GM18951 (cell line): ENCODE results near the gene TTC9B.
"Not testable (repeated sequence)": the region's sequence is repeated elsewhere in the genome, so short reads cannot be mapped to it uniquely, and the experiment has no call there.

Source experiments
- POLR2A ChIP-seq: IDR thresholded peaks from 4 replicates; pipeline ENCODE4 v1.6.1; 2011; ENCODE audit warnings: mild to moderate bottlenecking; ENCODE audit not compliant: insufficient read length, insufficient read depth; ENCODE audit errors: extremely low read depth
- in situ Hi-C: fragments of 300-500 bp; cut with MboI; formaldehyde crosslinking; loops from one replicate; pipeline ENCODE4 v1.12.0; 2022; ENCODE audit warnings: low sequenced_read_pairs, mixed read lengths, inconsistent platforms; ENCODE audit not compliant: unreplicated experiment

The TTC9B gene

GRCh38 chr19:40184273-40184672 lies 33.9 kb downstream of the TTC9B start:
- TF ChIP-seq POLR2A, result no peak
- in situ Hi-C loops, result no loop called here

DNA sequence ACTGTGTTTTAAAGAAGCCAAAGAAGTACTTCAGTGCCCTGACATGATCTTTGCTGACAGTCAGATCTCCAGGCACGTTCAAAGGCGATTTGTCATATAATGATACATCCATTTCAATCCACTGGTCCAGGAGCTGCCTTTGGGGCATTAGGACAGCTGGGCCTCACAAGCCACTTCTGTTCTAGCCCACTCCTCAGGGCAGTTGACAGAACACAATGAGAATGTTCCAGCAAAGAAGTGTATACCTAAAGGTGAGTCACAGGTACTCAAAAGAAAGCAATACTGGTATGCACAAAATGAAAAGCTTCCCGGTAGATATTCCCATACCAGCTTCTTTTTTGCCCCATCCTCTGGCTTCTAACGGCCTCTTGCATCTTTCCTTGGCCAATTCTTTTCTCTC lies 39.4 kb downstream of the TTC9B start:
- no peak for TF ChIP-seq POLR2A
- in situ Hi-C loops, result no loop called here

- in situ Hi-C loops, result no loop called here
Measured at GRCh38 chr19:40177286-40178070, 40.7 kb downstream of the TTC9B start.

GRCh38 chr19:40175820-40176219 lies 42.4 kb downstream of the TTC9B start:
- in situ Hi-C loops, result no loop called here
- no peak for TF ChIP-seq POLR2A

More at GRCh38 chr19:40177286-40178070, 40.7 kb downstream of the TTC9B start:
- no peak for TF ChIP-seq POLR2A

GRCh38 chr19:40174092-40174491 lies 44.1 kb downstream of the TTC9B start:
- TF ChIP-seq POLR2A, result no peak
- in situ Hi-C loops, result no loop called here

DNA sequence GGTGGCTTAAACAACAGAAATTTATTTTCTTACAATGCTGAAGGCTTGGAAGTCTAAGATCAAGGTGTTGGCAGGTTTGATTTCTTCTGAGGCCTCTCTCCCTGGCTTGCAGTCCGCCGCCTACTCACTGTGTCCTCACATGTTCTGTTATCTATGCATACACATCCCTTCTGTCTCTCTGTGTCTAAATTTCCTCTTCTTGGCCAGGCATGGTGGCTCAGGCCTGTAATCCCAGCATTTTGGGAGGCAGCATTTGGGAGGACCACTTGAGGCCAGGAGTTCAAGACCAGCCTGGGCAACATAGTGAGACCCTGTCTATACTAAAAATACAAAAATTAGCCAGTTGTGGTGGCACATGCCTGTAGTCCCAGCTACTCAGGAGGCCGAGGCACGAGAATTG lies 46.9 kb downstream of the TTC9B start:
- in situ Hi-C loops, result not testable (repeated sequence)

DNA sequence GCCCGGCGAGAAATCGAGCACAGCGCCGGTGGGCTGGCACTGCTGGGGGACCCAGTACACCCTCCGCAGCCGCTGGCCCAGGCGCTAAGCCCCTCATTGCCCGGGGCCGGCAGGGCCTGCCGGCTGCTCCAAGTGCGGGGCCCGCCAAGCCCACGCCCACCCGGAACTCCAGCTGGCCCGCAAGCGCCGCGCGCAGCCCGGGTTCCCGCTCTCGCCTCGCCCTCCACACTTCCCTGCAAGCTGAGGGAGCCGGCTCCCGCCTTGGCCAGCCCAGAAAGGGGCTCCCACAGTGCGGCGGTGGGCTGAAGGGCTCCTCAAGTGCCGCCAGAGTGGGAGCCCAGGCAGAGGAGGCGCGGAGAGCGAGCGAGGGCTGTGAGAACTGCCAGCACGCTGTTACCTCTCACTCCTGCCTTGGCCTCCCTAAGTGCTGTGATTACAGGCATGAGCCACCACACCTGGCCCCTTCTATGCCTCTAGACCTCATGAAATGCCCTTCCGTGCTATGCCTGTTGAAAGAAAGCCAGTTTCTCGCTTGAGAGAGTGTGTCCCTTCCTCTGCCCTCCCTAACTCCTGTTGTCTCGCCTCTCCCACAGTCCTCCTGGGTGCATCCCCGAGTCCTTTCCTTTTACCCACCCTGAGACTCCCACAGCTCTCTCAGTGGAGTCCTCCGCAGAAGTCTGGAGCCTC lies 47.7 kb downstream of the TTC9B start:
- in situ Hi-C loops, result not testable (repeated sequence)

DNA sequence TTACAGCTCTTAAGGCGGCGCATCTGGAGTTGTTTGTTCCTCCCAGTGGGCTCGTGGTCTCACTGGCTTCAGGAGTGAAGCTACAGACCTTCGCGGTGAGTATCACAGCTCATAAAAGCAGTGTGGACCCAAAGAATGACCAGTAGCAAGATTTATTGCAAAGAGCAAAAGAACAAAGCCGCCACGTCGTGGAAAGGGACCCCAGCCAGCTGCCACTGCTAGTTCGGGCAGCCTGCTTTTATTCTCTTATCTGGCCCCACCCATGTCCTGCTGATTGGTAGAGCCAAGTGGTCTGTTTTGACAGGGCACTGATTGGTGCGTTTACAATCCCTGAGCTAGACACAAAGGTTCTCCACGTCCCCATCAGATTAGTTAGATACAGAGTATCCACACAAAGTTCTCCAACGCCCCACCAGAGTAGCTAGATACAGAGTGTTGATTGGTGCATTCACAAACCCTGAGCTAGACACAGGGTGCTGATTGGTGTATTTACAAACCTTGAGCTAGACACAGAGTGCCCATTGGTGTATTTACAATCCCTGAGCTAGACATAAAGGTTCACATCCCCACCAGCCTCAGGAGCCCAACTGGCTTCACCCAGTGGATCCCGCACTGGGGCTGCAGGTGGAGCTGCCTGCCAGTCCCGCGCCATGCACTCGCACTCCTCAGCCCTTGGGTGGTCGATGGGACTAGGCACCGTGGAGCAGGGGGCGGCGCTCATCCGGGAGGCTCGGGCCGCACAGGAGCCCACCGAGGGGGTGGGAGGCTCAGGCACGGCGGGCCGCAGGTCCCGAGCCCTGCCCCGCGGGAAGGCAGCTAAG lies 48.5 kb downstream of the TTC9B start:
- in situ Hi-C loops, result not testable (repeated sequence)
